Stimulated activated CD4-positive, alpha-beta T cell treated with anti-CD3 and anti-CD28 coated beads, Interleukin-4, amount 100 ng/mL, for 48 hours (primary cell): Measurements from ENCODE around the gene CDK10.
"Not testable (repeated sequence)": the region's sequence is repeated elsewhere in the genome, so short reads cannot be mapped to it uniquely, and the experiment has no call there.

Source experiments
- DNase-seq, 2 donors: peaks; one replicate each; pipeline ENCODE4 v3.0.0-alpha.2; 2020; ENCODE audit warnings: low read depth in 2 of 2

The CDK10 gene, protein sequence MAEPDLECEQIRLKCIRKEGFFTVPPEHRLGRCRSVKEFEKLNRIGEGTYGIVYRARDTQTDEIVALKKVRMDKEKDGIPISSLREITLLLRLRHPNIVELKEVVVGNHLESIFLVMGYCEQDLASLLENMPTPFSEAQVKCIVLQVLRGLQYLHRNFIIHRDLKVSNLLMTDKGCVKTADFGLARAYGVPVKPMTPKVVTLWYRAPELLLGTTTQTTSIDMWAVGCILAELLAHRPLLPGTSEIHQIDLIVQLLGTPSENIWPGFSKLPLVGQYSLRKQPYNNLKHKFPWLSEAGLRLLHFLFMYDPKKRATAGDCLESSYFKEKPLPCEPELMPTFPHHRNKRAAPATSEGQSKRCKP

DNA sequence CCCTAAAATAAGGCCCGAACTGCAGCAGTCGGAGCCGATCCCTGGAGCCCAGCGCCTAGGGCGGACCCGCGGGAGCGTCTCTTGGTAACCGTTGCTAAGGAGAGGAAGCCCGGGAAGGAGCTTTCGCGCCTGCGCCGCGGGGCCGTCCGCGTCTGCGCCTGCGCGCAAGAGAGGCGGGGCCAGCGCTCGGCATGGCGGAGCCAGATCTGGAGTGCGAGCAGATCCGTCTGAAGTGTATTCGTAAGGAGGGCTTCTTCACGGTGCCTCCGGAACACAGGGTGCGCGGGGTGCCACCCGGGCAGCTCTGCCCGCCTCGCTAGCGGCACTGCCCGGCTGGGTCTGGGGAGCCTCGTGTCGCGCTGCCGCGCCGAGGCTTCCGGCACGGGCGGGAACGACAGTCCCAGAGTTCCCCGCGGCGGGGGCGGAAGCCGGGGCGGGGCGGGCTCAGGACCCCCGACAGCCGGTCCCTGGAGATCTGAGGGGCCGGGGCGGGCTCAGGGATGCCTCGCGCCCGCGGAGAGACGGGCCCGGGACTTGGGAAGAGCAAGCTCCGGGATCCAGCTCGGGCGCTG lies at the start of gene CDK10:
TSS of gene CDK10 (plus strand) at position 170 of the 572 bp plus-strand sequence. CDS start at position 192, 22 bp downstream.
- DNase-seq: peak; percentile 82 to 91

DNA sequence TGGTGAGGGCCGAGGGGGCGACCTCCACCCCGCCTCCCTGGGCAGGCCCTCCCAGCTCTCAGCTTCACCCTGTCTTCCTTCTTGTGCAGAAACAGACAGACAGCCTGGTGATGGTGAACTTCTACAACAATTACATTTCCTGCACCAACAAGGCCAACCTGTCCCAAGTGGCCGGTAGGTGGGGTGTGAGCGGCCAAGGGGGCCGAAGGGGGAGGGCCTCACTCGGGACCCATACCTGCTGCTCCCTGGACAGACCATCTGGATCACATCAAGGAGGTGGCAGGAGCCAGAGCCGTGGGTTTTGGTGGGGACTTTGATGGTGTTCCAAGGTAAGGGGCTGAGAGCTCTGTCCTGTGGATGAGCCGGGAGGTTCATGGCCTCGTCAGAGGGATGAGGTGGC lies 49.1 kb upstream of the CDK10 start:
- no peak for DNase-seq

DNA sequence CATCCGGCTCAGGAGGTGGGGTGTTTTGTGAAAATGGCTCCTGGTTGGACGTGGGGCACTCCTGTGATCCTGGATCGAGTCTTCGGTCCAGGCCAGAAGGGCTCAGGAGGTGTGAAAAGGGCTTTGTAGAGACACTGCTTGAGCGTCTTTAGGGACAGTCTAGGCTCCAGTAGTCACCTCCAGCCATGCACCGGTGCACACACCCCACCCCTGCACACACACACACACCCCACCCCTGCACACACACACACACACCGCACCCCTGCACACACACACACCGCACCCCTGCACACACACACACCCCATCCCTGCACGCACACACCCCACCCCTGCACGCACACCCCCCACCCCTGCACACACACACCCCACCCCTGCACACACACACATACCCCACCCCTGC lies 48.0 kb upstream of the CDK10 start:
- DNase-seq: no peak

DNA sequence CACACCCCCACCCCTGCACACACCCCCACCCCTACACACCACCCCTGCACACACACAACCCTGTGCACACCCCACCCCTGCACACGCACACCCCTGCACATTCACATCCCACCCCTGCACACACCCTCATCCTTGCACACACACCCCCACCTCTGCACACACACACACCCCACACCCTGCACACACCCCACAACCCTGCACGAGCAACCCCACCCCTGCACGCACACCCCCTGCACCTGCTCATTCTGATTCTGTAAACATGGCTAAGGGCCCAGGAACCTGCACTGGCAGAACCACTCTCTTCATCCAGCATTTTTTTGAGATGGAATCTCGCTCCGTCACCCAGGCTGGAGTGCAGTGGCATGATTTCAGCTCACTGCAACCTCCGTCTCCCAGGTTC lies 47.1 kb upstream of the CDK10 start:
- DNase-seq: no peak

DNA sequence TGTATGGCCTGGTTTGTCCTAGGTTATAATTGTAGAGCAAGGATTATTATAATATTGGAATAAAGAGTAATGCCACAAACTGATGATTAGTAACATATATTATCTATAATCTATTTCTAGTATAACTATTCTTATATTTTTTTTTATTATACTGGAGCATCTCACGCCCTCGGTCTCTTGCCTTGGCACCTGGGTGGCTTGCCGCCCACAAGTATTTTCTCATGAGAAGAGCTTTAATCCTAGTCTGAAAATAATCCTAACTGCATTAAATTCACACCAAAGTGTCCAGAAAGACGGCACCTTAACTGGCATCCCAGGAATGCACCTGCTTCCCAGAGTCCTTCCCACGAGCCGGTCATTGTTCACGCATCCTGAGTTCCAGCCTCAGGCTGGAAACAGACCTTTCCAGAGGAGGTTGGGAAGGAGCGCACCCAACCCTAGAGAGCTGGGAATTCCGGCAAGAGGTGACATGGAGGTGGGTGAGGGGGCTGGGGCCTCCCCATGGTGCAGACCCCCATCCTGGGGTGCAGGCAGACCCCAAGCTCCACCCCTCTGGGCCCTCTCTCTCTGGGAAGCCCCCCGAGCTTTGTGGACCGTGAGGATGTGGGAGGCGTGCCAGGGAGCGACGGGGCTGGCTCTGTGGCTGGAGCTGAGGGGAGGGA lies 44.9 kb upstream of the CDK10 start:
- DNase-seq: no peak

DNA sequence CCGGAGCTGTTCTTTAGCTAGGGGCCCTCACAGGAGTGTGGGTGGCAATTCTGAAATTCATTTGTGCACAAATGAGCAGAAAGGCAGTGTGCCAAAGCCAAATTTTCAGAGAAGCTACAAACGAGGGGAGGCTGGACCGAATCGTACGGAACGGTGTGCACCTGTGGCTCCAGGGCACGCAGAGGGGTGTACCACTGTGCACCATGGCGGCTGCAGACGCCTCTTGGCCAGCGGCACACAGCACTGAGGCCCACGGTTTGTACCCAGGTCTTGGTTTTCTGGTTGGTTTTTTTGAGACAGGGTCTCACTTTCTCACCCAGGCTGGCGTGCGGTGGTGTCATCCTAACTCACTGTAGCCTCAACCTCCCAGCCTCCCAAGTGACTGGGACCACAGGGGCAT lies 43.9 kb upstream of the CDK10 start:
- no peak for DNase-seq

DNA sequence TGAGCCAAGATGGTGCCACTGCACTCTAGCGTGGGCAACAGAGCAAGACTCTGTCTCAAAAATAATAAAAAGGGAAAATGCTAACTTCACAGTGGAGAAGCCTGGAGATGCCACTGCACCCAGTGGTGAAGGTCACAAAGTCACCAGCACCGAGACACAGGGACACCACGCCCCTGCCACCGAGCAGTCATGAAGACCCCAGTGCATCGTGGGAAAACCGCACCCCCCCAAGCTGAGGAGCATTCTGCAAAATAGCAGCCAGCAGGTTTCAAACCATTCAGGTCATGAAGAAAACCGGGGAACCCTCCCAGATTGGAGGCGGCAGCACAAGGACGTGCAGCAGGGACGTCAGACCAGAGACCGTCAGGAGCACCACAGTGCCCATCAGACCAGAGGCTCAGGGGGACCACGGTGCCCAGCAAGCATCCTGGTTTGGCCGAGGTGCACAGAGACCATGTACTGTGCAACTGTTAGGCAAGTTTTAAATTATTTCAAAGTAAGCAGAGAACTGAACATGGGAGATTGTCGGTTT lies 42.7 kb upstream of the CDK10 start:
- no peak for DNase-seq

DNA sequence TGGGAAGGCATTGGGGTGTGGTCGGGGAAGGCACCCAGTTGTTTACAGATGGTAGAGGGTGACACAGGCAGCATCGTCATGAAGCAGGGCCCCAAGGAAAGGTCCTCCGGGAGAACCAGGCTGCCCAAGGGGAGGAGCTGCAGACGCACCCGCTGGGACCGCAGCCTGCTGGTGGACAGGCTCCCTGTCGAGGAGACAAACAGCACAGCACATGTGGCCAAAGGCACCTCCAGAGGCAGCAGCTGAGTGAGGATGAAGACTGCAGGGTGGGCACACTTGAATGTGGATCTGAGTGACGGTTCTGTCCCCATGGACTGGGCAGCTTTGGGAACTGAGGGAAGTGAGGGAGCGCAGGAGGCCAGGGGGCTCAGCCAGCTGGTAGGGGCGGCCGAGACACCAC lies 41.4 kb upstream of the CDK10 start:
- DNase-seq: no peak

DNA sequence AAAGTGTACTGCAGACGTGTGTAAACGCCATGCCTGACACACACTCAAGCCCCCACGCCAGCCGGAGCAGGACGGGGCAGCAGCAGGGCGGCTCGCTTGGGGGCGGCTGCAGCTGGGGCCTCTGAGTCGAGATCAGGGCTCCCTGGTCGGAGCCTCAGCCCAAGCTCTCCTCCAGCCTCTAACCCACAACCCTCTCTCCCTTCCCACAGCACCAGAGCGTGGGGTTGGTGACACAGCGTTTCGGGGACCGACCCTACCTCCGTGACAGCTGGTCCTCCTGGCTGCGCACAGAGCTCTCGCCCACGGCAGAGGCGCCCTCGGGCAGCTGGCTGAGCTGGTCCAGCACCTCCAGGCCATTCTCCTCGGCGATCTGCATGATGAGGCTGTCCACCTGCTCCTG lies 40.2 kb upstream of the CDK10 start:
- no peak for DNase-seq

DNA sequence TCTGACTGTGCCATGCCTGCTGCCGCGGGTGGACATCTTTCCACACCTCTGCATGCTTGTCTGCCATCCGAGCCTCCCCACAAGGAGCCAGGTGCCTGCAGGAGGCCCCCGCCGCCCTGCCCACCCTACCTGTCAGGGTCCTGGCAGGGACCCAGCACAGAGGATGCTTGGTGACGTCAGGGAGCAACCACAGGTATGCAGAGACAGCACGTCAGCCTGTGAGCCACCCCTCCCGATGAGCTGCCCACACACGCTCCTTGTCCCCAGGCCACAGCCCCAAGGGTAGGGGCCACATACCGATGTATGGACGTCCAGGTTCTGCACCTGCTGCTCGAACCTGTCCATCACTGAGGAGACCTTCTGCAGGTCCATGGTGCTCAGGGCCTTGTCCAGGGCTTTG lies 39.6 kb upstream of the CDK10 start:
- DNase-seq: no peak

DNA sequence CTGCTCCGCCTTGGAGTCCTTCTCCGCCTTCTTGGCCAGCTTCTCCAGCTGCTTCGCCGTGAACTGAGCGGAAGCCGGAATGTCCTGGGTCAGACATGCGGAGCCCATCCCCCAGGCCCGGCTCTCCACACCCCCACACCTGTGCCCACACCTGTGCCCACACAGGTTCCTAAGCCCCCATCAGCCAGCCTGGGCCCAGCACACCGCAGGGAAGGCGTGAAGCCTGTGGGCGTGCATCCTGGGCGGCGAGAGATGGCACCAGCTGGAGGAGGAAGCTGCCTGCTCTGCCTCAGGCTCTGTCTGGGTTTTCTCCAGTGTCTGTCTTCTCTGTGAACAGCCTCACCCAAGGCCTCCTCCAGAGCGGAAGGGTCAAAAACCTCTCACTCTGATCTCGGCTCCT lies 34.9 kb upstream of the CDK10 start:
- DNase-seq: no peak

DNA sequence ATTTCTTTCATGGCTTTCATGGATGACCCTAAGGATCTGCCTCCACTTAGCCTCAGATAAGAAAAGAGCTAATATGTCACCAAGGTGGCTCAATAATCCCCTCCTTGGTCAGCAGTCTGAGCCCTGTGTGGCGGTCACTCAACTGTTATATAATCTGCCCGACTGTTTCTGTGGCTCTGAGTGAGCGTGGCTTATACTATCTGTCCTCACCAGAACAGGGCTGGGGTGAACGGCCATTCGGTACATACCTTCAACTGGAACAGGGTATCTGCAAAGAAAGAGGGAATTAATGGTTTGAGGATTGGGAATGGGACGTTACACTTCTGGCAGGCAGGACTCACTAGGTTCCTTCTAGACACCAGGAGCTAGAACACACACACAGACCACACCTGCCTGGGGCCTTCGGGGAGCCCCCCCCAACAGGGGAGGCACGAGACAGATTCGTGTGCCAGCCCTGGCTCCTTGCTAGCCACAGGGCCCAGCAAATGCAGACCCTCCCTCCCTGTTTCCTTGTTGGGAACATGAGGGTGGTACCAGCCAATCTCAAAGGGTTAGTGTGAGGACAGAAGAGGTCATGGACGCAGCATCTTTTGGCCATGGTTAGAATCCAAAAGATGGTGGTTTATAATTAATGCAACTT lies 32.7 kb upstream of the CDK10 start:
- DNase-seq: no peak

DNA sequence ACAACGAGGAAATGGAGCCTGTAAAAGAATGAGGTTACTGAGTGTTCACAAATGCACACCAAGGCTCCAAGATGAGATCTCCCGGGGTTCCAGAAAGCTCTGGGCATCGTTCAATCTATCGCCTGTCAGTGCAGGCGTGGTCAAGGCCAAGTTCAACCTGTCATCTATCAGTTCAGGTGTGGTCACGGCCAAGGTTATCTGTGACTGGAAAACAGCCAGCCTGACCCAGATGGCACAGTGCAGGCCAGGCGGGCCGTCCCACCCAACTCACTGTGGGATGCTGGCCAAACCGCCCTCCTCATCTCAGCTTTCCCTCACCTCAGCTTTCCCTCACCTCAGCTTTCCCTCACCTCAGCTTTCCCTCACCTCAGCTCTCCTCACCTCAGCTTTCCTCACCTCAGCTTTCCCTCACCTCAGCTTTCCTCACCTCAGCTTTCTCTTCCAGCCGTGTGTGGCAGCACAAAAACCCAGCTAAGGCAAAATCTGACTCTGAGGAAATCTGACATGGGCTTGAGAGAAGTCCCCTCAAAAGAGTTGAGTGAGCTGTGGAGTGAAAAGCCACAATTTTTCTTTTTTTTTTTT lies 31.3 kb upstream of the CDK10 start:
- DNase-seq: no peak

DNA sequence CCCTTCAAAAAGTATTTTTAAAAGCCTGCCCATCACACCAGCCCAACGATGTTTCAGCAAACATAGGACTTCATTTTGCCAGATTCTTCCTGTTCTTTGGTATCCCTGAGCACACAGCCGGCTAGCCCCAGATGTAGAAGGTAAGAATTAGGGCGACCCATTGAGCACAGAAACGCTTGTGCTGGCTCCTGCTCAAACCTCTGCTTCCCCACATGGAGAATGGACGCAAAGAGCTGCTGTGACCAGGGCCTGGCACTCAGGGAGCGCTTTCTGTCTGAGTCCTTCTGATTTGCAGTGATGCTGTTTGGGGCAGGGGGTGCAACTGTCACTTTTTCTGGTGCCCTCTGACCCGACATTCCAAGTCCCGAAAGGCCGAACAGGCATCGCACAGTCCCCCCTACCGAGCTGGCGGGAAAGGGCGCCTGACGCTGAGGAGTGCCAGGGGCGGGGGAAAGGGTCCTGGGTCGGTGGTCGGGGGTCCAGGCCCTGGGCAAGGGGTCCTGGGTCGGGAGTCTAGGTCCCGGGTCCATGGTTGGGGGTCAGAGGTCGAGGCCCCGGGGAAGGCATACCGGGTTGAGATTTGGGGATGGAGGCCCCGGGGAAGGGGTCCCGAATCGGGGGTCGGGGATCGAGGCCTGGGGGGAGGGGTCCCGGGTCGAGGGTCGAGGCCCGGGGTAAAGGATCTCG lies 29.9 kb upstream of the CDK10 start:
- no peak for DNase-seq

DNA sequence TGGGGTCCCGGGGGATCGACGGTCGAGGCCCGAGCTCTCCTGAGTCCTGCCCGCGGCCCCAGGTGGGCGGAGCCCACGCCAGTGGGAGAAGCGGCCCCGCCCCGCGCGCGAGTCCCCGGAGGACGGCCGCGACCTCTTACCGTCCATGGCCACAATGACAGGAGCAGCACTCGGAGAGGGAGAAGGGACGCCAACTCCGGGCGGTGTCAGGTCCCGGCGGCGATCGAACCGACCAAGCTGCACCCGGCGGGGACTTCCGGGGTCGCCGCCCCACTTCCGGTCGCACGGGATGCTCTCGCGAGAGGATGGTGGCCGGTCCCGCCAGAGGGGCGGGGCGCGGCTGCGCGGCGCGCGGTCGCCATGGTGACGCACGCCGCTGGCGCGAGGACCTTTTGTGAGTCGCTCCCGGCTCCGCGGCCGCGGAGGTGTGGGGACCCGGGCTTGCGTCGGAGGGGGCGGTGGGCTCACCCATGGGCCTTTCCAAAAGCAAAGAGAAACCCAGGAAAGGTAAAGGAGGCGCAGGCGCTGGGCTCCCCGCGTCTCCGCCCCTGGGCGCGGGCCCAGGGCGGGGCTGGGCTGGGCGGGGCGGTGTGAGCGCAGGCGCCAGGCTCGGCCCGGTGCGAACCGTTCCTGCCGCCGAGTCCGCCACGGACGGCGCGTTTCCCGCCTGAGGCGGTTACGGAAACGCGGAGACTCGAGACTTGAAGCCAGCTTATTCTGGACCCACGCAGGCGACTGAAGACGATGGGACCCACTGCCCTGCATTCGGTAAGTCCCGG lies 28.9 kb upstream of the CDK10 start, which contains the start of the genes CHMP1A and SPATA33:
TSS of gene CHMP1A (minus strand) at position 267 of the 779 bp plus-strand sequence. CDS start at position 147, 120 bp downstream.
TSS of gene SPATA33 (plus strand) at position 395 of the 779 bp plus-strand sequence. CDS start at position 471, 76 bp downstream.
- peak; percentile 88 to 91 for DNase-seq

DNA sequence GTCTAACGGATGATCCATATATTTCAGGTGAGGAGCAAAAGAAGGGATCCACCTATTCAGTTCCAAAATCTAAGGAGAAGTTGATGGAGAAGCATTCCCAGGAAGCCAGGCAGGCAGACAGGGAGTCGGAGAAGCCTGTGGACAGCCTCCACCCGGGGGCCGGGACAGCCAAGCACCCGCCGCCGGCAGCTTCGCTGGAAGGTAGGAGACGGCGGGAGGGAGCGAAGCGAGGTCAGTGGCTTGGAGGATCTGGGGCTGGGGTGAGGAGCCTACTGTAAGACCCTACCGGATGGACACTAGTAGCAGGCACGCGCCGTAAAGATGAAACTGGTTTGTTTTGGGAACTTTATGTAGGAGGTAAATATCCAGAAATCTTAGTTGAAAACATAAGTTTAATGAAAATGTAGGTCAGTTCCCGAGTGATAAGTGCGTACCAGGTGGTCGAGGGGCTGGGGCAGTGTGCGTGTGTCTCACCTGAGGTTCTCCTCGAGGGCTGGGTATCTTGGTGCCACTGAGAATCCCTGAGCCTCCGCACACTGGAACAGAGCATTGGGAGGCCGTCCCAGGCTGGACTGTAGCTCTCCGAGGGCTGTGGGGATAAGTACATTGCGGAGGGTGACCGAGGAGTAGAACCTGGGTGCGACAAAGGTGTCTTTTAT lies 28.1 kb upstream of the CDK10 start:
- peak in 1 of 2 donors; percentile 17 for DNase-seq

DNA sequence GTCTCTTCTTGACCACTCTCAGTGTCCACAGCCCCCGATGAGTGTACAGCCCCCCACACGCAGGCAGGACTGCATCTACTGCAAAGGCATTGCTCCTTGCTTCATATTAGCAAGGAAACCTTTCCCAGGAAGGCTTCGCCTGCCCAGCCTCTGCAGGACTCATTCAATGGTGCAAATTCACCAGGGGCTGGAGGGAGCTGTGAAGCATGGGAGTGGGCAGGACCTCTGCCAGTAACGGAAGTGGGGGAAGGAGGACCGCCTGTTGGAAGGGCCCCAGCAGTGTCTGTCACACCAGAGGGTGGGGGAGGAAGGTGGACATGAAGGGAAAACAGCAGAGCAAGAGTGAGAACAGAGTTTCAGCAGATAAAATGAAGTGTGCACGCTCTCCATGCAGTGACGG lies 26.3 kb upstream of the CDK10 start:
- DNase-seq: no peak

DNA sequence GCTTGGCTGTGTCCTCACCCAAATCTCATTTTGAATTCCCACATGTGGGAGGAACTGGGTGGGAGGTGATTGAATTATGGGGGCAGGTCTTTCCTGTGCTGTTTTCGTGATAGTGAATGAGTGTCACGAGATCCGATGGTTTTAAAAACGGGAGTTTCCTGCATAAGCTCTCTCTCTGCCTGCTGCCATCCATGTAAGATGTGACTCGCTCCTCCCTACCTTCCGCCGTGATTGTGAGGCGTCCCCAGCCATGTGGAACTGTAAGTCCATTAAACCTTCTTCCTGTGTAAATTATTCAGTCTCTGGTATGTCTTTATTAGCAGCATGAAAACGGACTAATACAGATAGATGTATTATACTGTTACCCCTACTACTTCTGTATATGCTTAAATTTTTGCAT lies 25.3 kb upstream of the CDK10 start:
- DNase-seq: no peak

DNA sequence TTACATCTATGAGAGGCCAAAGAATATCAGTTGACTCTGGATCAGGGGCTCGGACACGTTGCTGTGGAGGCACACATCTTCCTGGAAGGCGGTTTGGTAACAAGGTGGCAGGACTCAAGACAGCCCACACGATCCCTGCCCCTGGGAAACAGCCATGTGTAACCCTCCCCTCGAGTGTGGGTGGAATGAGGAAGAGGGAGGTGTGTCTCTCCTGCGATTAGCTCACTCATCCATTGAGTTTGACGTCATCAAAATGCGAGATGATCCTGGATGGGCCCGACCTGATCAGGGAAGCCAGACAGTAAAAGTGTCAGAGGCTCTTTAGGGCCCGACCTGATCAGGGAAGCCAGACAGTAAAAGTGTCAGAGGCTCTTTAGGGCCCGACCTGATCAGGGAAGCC lies 22.3 kb upstream of the CDK10 start:
- DNase-seq: not testable (repeated sequence)

DNA sequence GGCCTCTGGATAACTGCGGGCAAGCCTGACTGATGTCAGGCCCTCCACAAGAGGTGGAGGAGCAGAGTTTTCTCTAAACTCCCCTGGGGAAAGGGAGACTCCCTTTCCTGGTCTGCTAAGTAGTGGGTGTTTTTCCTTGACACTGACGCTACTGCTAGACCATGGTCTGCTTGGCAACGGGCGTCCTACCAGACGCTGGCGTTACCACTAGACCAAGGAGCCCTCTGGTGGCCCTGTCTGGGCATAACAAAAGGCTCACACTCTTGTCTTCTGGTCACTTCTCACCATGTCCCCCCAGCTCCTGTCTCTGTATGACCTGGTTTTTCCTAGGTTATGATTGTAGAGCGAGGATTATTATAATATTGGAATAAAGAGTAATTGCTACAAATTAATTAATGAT lies 19.5 kb upstream of the CDK10 start:
- not testable (repeated sequence) for DNase-seq
